Measurements from ENCODE around the gene CNGA1.

The CNGA1 gene

DNA sequence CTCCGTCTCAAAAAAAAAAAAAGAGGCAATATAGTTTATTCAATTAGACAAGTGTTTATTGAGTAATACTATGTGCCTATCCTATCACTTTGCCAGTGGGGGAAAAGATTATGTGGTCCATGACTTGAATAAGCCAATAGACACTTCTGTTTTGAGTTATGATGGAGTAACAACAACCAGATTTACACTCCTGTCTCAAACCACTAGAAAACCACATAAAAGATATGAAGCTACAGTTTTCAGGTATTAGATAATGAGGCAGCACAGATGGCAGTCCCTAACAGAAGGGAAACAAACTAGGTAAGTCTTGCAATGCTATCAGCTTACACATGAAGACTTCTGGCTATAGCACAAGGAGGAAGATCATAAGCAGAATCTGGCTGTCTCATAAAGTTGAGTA lies 124.6 kb downstream of the CNGA1 start:
- no peak for DNase-seq
